ENCODE measurements around the gene PDE4B. TPM values are rescaled to one million over a fixed set of nuclear protein-coding genes. Genes with fewer than 3 reads are reported as not detected.

Gene PDE4B
- total and polyA plus RNA-seq, 9 of the 15 experiments (the other 6 are each of a cell fraction or from before 2014, with no cell fraction given) = 0.09 TPM; not detected in 8

DNA sequence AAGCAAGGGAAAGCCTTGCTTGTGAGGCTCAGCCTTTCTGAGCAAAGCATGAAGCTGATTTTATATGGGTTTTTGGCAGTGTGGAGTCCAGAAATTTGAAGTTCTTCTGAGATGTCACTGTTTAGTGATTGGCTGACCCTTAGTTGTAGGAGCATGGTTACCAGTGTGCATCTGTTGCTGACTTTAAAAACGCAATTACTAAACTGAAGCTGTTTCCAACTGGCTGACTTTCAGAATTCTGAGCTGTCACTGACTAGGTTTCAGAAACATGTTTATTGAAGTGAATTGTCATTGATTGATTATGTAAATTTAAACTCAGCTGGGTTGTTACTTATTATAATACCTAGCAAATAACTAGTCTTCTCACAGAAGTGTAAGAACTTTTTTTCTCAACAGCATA lies 89.4 kb downstream of the PDE4B start:
- Histone ChIP-seq H3K79me2 (ENCODE audit: control insufficient read depth, insufficient read depth, low read length) (no peaks in the 10 kb centered on the region), H3K27me3 (ENCODE audit: control insufficient read depth in 2 of 2, insufficient read depth in 2 of 2, low read length in 2 of 2) (no peaks in the 10 kb centered on the region), H3K4me1 (replicated peaks in 1 of 2; ENCODE audit: control insufficient read depth in 2 of 2, insufficient read depth in 2 of 2, low read length in 2 of 2) (no peaks in the 10 kb centered on the region), H3K4me2 (ENCODE audit: insufficient read depth, low read length) (no peak overlapping the region), H2AFZ (ENCODE audit: low read depth, low read length) (no peak overlapping the region), H3K9ac (ENCODE audit: insufficient read depth in 1 of 2, low read depth in 2 of 2, low read length in 2 of 2) (no peak overlapping the region), H3K9me3 (replicated peaks; ENCODE audit: control insufficient read depth, insufficient read depth, low read depth, low read length) (no peaks in the 10 kb centered on the region), H3K36me3 (ENCODE audit: control insufficient read depth, insufficient read depth, low read length) (no peaks in the 10 kb centered on the region), H3K9me1 (ENCODE audit: control insufficient read depth, insufficient read depth, low read length) (no peaks in the 10 kb centered on the region), H3K27ac (ENCODE audit: extremely low read depth, low read depth, low read length) (no peak overlapping the region), H4K20me1 (replicated peaks; ENCODE audit: control insufficient read depth, insufficient read depth, low read length) (no peaks in the 10 kb centered on the region), H3K4me3 (no peak overlapping the region)
- intact Hi-C loops (cut with micrococcal nuclease) (no loop called here), in situ Hi-C loops (cut with MboI) (no loop called here)
- ChIA-PET POLR2A (no interaction called here), CTCF (ENCODE audit: low intra/inter-chr PET ratio) (no interaction called here)
- TF ChIP-seq FOSL1 (tag; conservative IDR thresholded peaks at IDR 0.05) (no peak), FOXJ3 (CRISPR knock-in tag; IDR thresholded peaks at IDR 0.05) (no peak)
- no peak for DNase-seq (ENCODE audit: extremely low read depth in 1 of 4, low spot score in 3 of 4)
- no TSS peak for BruUV-seq (replicated peaks)
- no peak for FAIRE-seq
- WGBS (ENCODE audit: insufficient coverage, low coverage, missing lambda C conversion rate) = 0% methylated on average over 1 of the region's 1 CpG
- ATAC-seq = no peak

DNA sequence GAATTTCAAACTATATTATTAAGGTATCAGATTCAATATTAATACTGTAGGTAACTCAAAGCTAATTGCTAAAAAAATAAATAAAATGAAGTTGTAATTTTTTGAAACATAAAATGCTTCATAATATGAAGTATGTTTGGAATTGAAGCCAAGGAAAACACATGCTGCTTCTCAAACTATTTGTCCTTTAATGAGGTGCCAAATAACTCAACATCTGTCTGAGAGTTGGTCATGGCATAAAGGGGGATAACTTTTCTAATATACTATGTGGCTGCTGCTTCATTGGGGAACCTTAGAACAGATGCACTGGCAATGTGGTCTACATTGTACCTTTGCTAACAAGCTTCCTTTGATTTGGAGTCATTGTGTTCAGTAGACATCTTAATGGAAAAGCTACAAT lies 96.7 kb downstream of the PDE4B start:
- intact Hi-C loops (cut with micrococcal nuclease) = no loop called here
- H3K9me1 ChIP-seq (ENCODE audit: control insufficient read depth, insufficient read depth, low read length) = no peaks in the 10 kb centered on the region
- in situ Hi-C loops (cut with MboI) = no loop called here
- DNase-seq (ENCODE audit: extremely low read depth in 1 of 4, low spot score in 3 of 4) = no peak
- no peak overlapping the region for H2AFZ ChIP-seq (ENCODE audit: low read depth, low read length)
- H3K4me2 ChIP-seq (ENCODE audit: insufficient read depth, low read length) = no peak overlapping the region
- no peaks in the 10 kb centered on the region for H3K36me3 ChIP-seq (ENCODE audit: control insufficient read depth, insufficient read depth, low read length)
- CTCF ChIA-PET (ENCODE audit: low intra/inter-chr PET ratio) = no interaction called here
- no peaks in the 10 kb centered on the region for H3K79me2 ChIP-seq (ENCODE audit: control insufficient read depth, insufficient read depth, low read length)
- no TSS peak for BruUV-seq (replicated peaks)
- POLR2A ChIA-PET = no interaction called here
- no peak overlapping the region for H3K27ac ChIP-seq (ENCODE audit: extremely low read depth, low read depth, low read length)
- FAIRE-seq = no peak
- no peaks in the 10 kb centered on the region for H3K4me1 ChIP-seq (replicated peaks in 1 of 2; ENCODE audit: control insufficient read depth in 2 of 2, insufficient read depth in 2 of 2, low read length in 2 of 2)
- H3K27me3 ChIP-seq (ENCODE audit: control insufficient read depth in 2 of 2, insufficient read depth in 2 of 2, low read length in 2 of 2) = no peaks in the 10 kb centered on the region
- H3K9ac ChIP-seq (ENCODE audit: insufficient read depth in 1 of 2, low read depth in 2 of 2, low read length in 2 of 2) = no peak overlapping the region
- H3K9me3 ChIP-seq (replicated peaks; ENCODE audit: control insufficient read depth, insufficient read depth, low read depth, low read length) = no peaks in the 10 kb centered on the region
- no peak overlapping the region for H3K4me3 ChIP-seq
- no peaks in the 10 kb centered on the region for H4K20me1 ChIP-seq (replicated peaks; ENCODE audit: control insufficient read depth, insufficient read depth, low read length)
- ATAC-seq = no peak
- TF ChIP-seq, protein P1, sequence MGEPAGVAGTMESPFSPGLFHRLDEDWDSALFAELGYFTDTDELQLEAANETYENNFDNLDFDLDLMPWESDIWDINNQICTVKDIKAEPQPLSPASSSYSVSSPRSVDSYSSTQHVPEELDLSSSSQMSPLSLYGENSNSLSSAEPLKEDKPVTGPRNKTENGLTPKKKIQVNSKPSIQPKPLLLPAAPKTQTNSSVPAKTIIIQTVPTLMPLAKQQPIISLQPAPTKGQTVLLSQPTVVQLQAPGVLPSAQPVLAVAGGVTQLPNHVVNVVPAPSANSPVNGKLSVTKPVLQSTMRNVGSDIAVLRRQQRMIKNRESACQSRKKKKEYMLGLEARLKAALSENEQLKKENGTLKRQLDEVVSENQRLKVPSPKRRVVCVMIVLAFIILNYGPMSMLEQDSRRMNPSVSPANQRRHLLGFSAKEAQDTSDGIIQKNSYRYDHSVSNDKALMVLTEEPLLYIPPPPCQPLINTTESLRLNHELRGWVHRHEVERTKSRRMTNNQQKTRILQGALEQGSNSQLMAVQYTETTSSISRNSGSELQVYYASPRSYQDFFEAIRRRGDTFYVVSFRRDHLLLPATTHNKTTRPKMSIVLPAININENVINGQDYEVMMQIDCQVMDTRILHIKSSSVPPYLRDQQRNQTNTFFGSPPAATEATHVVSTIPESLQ (CRISPR knock-in tag; IDR thresholded peaks at IDR 0.05) = no peak
- TF ChIP-seq ARID2 (IDR thresholded peaks at IDR 0.05) (no peak), ZNF282 (CRISPR knock-in tag; IDR thresholded peaks at IDR 0.05) (no peak), SETDB1 (IDR thresholded peaks at IDR 0.05; ENCODE audit: low read length) (no peak), ZNF583 (CRISPR knock-in tag; IDR thresholded peaks at IDR 0.05) (no peak), NR4A1 (CRISPR knock-in tag; IDR thresholded peaks at IDR 0.05) (no peak), NR4A1 (tag; IDR thresholded peaks at IDR 0.05) (no peak), ETV6 (IDR thresholded peaks at IDR 0.05; ENCODE audit: borderline replicate concordance in 1 of 2, low read depth in 2 of 2, low read length in 1 of 2) (no peak), ETV6 (CRISPR knock-in tag; IDR thresholded peaks at IDR 0.05; ENCODE audit: borderline replicate concordance) (no peak), ZNF57 (CRISPR knock-in tag; IDR thresholded peaks at IDR 0.05) (no peak), YY1 (IDR thresholded peaks at IDR 0.05; ENCODE audit: borderline replicate concordance in 1 of 3, control insufficient read depth in 1 of 3, extremely low read depth in 1 of 3, insufficient read depth in 3 of 3, insufficient read length in 1 of 3, insufficient replicate concordance in 2 of 3, low read depth in 1 of 3, low read length in 2 of 3) (no peak)
- TF ChIP-seq, protein P2, sequence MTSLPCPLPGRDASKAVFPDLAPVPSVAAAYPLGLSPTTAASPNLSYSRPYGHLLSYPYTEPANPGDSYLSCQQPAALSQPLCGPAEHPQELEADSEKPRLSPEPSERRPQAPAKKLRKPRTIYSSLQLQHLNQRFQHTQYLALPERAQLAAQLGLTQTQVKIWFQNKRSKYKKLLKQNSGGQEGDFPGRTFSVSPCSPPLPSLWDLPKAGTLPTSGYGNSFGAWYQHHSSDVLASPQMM (CRISPR knock-in tag; IDR thresholded peaks at IDR 0.05) = no peak
